HG03103 (cell line): ENCODE data around the gene ENDOD1.

Source experiments
- ATAC-seq: cut with Tn5 transposase; IDR thresholded peaks from one replicate; pipeline ENCODE4 v1.9.1; 2021; ENCODE audit warnings: low read depth; ENCODE audit not compliant: unreplicated experiment

Gene ENDOD1

DNA sequence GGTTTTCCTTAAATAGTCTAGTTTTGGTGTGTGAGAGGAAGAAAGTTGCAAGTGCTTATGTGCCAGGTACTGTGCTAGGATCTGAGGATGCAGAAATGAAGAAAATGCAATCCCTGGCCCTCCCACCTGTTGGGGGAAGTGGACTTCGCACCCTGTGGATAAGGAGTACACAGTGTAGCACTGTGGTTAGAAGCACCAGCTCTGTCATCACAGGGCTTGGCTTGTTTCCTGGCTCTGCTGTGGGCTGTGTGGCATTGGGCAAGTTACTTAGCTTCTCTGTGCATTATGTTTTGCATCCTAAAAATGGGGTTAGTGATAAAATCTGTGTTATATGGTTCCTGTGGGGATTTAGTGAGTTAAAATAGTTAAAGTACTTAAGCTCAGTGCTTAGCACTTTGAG lies 68.2 kb downstream of the ENDOD1 start:
- ATAC-seq = no peak

- ATAC-seq = no peak
Measured at GRCh38 chr11:95161248-95161647, 71.6 kb downstream of the ENDOD1 start.

- no peak for ATAC-seq
Measured at GRCh38 chr11:95163106-95163505, 73.5 kb downstream of the ENDOD1 start.

GRCh38 chr11:95165638-95166037 lies 76.0 kb downstream of the ENDOD1 start:
- no peak for ATAC-seq

DNA sequence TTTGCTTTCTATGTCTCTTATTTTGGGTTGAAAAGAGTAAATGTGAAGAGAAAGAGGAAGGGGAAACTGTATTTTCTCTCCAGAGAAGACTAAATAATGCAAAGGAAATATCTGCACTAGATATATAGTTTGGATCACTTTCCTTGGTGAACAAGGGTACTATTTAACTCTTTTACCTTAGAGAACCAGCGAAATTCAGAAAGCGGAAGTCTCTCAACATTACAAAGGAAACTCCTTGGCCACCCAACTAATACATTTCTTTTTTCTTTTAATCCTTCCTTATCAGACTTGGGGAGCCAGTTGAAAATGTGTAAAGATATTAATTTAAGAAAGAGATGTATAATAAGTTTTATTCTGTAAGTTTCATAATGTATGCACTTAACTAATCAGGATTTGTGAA lies 77.1 kb downstream of the ENDOD1 start:
- no peak for ATAC-seq

DNA sequence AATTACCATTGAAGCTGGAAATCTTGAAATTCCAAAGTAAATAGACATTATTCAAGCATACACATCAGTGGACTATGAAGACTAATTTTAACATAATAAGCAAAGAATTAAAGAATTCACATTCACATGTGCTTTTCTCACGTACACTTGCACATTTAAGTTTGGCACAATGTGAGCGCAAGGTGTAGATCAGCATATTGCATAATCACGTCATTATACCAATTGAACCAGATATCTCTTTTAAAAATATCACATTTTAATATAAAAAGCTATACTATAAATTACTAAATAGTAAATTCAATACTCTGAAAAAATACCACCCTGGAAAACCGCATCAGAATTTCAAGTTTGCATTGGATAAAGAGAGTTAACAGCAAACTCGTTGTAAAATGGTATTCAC lies 80.6 kb downstream of the ENDOD1 start:
- no peak for ATAC-seq

GRCh38 chr11:95175818-95176380 lies 86.3 kb downstream of the ENDOD1 start:
- ATAC-seq = no peak
